IPS DF 19.7 (cell line): ENCODE measurements around the gene MIB2.
A peak's percentile ranks its signal among the peaks of the same experiment; 100 is the strongest.
"Not testable (repeated sequence)": the region's sequence is repeated elsewhere in the genome, so short reads cannot be mapped to it uniquely, and the experiment has no call there.

ENCODE experiments used
- DNase-seq: peaks from one replicate; pipeline ENCODE4 v3.0.0-alpha.2; 2013; ENCODE audit warnings: low read depth, low spot score

Gene MIB2

GRCh38 chr1:1626207-1627141, 11.2 kb downstream of the MIB2 start:
- DNase-seq, result no peak

GRCh38 chr1:1627261-1627828, 12.0 kb downstream of the MIB2 start:
- no peak for DNase-seq

DNA sequence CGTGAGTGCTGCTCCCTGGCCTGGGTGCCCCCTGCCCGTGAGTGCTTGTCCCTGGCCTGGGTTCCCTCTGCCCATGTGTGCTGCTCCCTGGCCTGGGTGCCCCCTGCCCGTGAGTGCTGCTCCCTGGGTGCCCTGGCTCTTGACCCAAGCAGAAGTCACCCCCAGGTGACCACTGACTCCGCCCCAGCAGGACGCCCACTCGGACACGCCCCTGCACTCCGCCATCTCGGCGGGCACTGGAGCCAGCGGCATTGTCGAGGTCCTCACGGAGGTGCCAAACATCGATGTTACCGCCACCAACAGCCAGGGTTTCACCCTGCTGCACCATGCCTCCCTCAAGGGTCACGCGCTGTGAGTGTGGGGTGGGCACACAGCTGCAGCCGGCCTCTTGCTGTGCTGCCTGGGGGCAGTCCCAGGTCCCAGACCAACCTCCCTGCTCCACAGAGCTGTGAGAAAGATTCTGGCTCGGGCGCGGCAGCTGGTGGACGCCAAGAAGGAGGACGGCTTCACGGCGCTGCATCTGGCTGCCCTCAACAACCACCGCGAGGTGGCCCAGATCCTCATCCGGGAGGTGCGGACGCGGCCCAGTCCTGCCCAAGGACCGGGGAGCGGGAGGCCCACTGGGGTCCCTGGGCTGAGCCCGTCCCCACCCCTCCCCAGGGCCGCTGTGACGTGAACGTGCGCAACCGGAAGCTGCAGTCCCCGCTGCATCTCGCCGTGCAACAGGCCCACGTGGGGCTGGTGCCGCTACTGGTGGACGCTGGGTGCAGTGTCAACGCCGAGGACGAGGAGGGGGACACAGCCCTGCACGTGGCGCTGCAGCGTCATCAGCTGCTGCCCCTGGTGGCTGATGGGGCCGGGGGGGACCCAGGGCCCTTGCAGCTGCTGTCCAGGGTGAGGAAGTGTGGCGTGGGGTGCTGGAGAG, 12.8 kb downstream of the MIB2 start:
- DNase-seq, result no peak

DNA sequence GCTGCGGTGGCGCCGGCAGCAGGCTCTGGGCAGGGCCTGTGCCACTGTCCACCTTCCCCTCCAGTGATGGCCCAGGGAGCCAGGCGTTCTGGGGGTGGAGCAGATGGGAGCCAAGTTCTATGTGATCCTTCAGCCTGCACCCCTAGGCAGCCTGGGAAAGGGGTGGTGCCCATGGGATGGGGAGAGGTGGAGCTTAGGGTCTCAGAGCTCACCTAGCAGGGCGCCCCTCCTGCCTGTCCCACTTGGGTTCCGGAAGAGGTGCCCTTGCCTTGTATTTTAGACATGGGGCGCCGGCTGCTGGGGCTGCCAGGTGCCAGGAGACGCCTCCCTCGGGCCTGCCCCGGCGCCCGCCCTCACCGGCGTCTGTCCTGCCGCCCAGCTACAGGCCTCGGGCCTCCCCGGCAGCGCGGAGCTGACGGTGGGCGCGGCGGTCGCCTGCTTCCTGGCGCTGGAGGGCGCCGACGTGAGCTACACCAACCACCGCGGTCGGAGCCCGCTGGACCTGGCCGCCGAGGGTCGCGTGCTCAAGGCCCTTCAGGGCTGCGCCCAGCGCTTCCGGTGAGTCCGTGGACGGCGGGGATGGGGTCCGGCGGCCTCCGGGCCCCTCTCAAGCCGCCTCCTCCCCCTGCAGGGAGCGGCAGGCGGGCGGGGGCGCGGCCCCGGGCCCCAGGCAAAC, 13.6 kb downstream of the MIB2 start:
- DNase-seq, result no peak

DNA sequence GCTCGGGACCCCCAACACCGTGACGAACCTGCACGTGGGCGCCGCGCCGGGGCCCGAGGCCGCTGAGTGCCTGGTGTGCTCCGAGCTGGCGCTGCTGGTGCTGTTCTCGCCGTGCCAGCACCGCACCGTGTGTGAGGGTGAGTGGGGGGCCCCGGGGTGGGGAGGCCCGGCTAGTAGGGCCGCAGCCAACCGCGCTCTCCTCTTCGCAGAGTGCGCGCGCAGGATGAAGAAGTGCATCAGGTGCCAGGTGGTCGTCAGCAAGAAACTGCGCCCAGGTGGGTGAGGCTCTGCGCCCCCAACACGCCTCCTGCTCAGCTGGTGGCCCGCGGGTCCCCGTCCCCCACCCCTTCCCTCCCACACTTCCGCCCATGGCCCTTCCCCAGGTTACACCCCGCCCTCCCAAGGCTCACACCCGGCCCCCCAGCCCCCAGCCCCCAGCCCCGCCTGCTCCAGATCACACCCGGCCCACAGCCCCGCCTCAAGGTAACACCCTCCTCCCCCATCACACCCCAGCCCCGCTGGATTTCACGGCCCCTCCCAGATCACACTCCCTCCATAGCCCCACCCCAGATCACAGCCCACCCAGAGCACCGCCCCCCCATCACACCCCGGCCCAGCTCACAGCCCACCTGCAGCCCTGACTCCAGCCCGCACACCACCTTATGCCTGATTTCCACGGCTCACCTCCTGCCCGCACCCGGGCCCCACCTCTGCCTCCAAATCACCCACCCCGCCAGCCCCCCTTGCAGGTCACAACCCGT, 14.3 kb downstream of the MIB2 start:
- DNase-seq, result no peak

DNA sequence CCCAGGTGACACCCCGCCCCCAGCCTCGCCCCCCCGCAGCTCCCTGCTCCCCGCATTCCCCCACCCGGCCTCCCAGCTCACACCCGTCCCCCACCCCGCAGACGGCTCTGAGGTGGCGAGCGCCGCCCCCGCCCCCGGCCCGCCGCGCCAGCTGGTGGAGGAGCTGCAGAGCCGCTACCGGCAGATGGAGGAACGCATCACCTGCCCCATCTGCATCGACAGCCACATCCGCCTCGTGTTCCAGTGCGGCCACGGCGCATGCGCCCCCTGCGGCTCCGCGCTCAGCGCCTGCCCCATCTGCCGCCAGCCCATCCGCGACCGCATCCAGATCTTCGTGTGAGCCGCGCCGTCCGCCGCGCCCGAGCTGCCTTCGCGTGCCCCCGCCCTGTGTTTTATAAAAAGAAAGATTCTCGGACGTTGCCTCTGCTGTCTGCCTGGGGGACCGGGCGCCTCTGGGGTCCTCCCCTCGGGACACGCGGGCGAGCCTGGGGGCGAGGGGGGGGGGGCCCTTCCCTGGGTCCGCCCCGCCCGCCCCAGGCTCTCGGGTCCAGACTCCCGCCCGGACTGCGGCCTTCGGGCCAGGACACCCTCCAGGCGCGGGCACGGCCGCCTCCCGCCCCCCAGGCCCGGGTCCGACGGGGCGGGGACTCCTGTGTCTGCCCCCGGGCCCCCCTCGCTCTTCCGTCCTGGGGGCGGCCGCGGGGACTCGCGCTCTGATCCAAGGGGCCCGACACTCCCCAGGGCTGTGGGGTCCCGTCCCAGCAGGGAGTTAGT, 15.1 kb downstream of the MIB2 start:
- peak; percentile 72 for DNase-seq

GRCh38 chr1:1630965-1631781, 15.9 kb downstream of the MIB2 start:
- DNase-seq, result no peak

GRCh38 chr1:1631782-1632420, 16.6 kb downstream of the MIB2 start, which contains the start of gene MMP23B:
MMP23B (plus strand) TSS chr1:1632173; CDS start chr1:1632219, 46 bp downstream.
- no peak for DNase-seq

- DNase-seq, result not testable (repeated sequence)
These were observed 18.1 kb downstream of the MIB2 start for GRCh38 chr1:1633409-1633808.

- DNase-seq, result not testable (repeated sequence)
These were observed 19.3 kb downstream of the MIB2 start for GRCh38 chr1:1634613-1635012.

GRCh38 chr1:1636621-1637478, 21.6 kb downstream of the MIB2 start:
- not testable (repeated sequence) for DNase-seq

GRCh38 chr1:1637479-1637875, 22.2 kb downstream of the MIB2 start:
- not testable (repeated sequence) for DNase-seq

- not testable (repeated sequence) for DNase-seq
These were observed 23.2 kb downstream of the MIB2 start for GRCh38 chr1:1638528-1638927.

- not testable (repeated sequence) for DNase-seq
These were observed 24.1 kb downstream of the MIB2 start for GRCh38 chr1:1639368-1639767.

- DNase-seq, result not testable (repeated sequence)
These were observed 24.8 kb downstream of the MIB2 start for GRCh38 chr1:1640081-1640480.

- DNase-seq, result not testable (repeated sequence)
These were observed 25.6 kb downstream of the MIB2 start for GRCh38 chr1:1640711-1641461.

DNA sequence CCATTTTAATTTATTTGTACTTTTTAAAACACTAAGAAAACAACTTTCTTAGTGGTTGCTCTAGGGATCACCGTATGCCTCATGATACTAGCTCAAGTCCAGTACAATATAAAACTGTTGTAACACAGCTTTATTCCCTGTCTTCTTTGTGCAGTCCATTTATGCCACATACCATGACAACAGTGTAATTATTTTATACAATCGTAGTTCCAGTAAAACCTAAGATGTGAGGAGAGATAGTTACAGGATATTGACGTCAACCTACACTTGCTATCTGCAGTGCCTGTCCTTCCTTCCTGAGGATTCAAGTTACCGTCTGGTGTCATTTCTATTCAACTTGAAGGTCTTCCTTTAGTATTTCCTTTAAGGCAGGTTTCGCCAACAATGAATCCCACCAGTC, 31.0 kb downstream of the MIB2 start:
- not testable (repeated sequence) for DNase-seq
